ENCODE results near the gene IER5L. TPM values are rescaled to one million over a fixed set of nuclear protein-coding genes. Genes with fewer than 3 reads are reported as not detected.

The IER5L gene
- total and polyA plus RNA-seq, 2 of the 8 experiments (the other 6 are each of a cell fraction or from before 2014, with no cell fraction given): 0.65 to 1.0 TPM

DNA sequence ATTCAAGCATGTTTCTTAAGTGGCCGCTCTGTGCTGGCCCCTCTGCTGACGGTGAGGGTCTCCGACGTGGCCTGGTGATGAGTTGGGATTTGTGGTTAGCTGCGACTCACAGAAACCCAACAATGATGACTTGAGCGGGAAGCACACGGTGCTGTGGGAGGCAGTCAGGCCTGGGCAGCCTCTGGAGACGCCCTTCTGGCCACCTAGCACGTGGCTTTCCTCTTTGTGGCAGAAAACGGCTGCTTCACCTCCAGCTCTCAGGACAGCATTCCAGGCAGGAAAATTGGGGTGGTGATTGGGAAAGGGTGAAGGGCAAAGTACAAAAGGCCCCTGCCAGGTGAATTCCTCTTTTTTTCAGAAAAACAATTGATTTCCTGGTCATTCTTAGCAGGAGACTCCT lies 17.5 kb upstream of the IER5L start:
- Histone ChIP-seq H3K27ac (ENCODE audit: low read depth, low read length) (no peak overlapping the region), H3K4me2 (ENCODE audit: insufficient read depth in 1 of 2, low read depth in 2 of 2, low read length in 2 of 2) (no peak overlapping the region), H3K14ac (ENCODE audit: insufficient read length) (no peak overlapping the region), H3K4me3 (ENCODE audit: extremely low read depth in 1 of 4, insufficient read depth in 2 of 4, low read depth in 3 of 4, low read length in 4 of 4) (no peak overlapping the region), H2BK15ac (ENCODE audit: low read length) (no peak overlapping the region), H3K18ac (ENCODE audit: extremely low read depth, low read length) (no peak overlapping the region), H4K8ac (ENCODE audit: extremely low read depth, insufficient read depth, low read length) (no peak overlapping the region), H4K5ac (ENCODE audit: insufficient read length, low read depth, low read length) (no peak overlapping the region), H3K23ac (ENCODE audit: insufficient read length) (no peak overlapping the region), H3K27me3 (replicated peaks in 1 of 4; ENCODE audit: control insufficient read depth in 3 of 4, extremely low read depth in 1 of 4, insufficient read depth in 3 of 4, low read length in 3 of 4) (peaks cover 0 to 19% (median 13%) of the 10 kb centered on the region in 4 experiments; a peak in 4 of 7 replicates), H2BK12ac (ENCODE audit: low read depth, low read length) (no peak overlapping the region), H2AFZ (ENCODE audit: low read length) (no peak overlapping the region), H2AK5ac (ENCODE audit: low read depth, low read length) (no peak overlapping the region), H3K4ac (replicated peaks; ENCODE audit: insufficient read length, low read depth, low read length) (no peak overlapping the region), H4K91ac (replicated peaks; ENCODE audit: insufficient read length, low read length) (no peak overlapping the region), H3K36me3 (ENCODE audit: control insufficient read depth in 2 of 4, insufficient read depth in 4 of 4, low read length in 3 of 4) (no peaks in the 10 kb centered on the region), H3K9ac (replicated peaks in 1 of 4; ENCODE audit: extremely low read depth in 1 of 4, low read depth in 3 of 4, low read length in 3 of 4) (no peak overlapping the region), H3K79me2 (ENCODE audit: control insufficient read depth in 1 of 2, insufficient read depth in 2 of 2, low read length in 2 of 2) (no peaks in the 10 kb centered on the region), H2BK20ac (ENCODE audit: low read length) (no peak overlapping the region), H3K4me1 (replicated peaks in 1 of 4; ENCODE audit: control insufficient read depth in 3 of 4, insufficient read depth in 4 of 4, low read length in 3 of 4) (peaks cover 0 to 6% (median 3%) of the 10 kb centered on the region in 4 experiments; a peak in 4 of 7 replicates), H3K23me2 (ENCODE audit: low read depth, low read length) (no peaks in the 10 kb centered on the region), H2BK5ac (ENCODE audit: low read depth, low read length) (no peak overlapping the region), H3K56ac (replicated peaks; ENCODE audit: insufficient read length, low read depth, low read length) (no peak overlapping the region), H2BK120ac (replicated peaks; ENCODE audit: low read depth, low read length) (no peak overlapping the region), H3K9me3 (ENCODE audit: insufficient read depth in 2 of 2, low read depth in 1 of 2, low read length in 1 of 2) (no peaks in the 10 kb centered on the region; a peak in 1 of 4 replicates), H3K79me1 (ENCODE audit: low read depth, low read length) (no peaks in the 10 kb centered on the region), H4K20me1 (replicated peaks in 1 of 2; ENCODE audit: control insufficient read depth in 1 of 2, insufficient read depth in 2 of 2, low read length in 2 of 2) (no peaks in the 10 kb centered on the region)
- no peak for DNase-seq (ENCODE audit: low read depth in 1 of 2, low spot score in 2 of 2)
- ChIA-PET CTCF (ENCODE audit: partially characterized antibody) (interaction anchor here (0.8 to 2.6 kb wide), 2 partner anchors 12 to 24 kb away, joined by 3 to 16 read pairs; no protein-coding TSS in a partner anchor), POLR2A (ENCODE audit: partially characterized antibody) (no interaction called here)
- WGBS, 2 experiments (ENCODE audit: extremely low coverage in 1 of 2, insufficient coverage in 1 of 2, insufficient read length in 1 of 2, insufficient replicate concordance in 2 of 2, low coverage in 1 of 2, low lambda C conversion rate in 2 of 2, missing lambda C conversion rate in 1 of 2): 89% methylated on average over 10 of the region's 10 CpGs; no CpG with 5 or more reads in 1 of the 2 experiments
- FAIRE-seq: no peak
- no peak for TF ChIP-seq CBX5 (IDR thresholded peaks at IDR 0.05; ENCODE audit: low read depth, low read length)
- no peak for TF ChIP-seq CBX8 (IDR thresholded peaks at IDR 0.05; ENCODE audit: borderline replicate concordance, low read depth, low read length)
- TF ChIP-seq, protein P1, sequence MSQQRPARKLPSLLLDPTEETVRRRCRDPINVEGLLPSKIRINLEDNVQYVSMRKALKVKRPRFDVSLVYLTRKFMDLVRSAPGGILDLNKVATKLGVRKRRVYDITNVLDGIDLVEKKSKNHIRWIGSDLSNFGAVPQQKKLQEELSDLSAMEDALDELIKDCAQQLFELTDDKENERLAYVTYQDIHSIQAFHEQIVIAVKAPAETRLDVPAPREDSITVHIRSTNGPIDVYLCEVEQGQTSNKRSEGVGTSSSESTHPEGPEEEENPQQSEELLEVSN (IDR thresholded peaks at IDR 0.05): peak; percentile 79
- TF ChIP-seq, protein P2, sequence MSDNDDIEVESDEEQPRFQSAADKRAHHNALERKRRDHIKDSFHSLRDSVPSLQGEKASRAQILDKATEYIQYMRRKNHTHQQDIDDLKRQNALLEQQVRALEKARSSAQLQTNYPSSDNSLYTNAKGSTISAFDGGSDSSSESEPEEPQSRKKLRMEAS (IDR thresholded peaks at IDR 0.05): peak; percentile 39; the same call in 1 of the 2 replicates
- TF ChIP-seq KDM4A (IDR thresholded peaks at IDR 0.05; ENCODE audit: low read depth, low read length, severe bottlenecking): no peak
- no peak for TF ChIP-seq HDAC2 (IDR thresholded peaks at IDR 0.05; ENCODE audit: borderline replicate concordance in 1 of 2, low read depth in 2 of 2, low read length in 2 of 2)
